HUES64 (cell line): Measurements from ENCODE around the gene GNB1L.
"Not testable (repeated sequence)": the region's sequence is repeated elsewhere in the genome, so short reads cannot be mapped to it uniquely, and the experiment has no call there.

Experiments used
- H3K27ac ChIP-seq: 2 replicates; pipeline ENCODE4 v1.7.0; 2013; ENCODE audit warnings: low read depth, low read length, inconsistent platforms
- H3K27me3 ChIP-seq: 2 replicates; pipeline ENCODE4 v1.6.1; 2013; ENCODE audit warnings: mild to moderate bottlenecking, low read length; ENCODE audit not compliant: insufficient read depth
- H3K36me3 ChIP-seq: 2 replicates; pipeline ENCODE4 v1.6.1; 2013; ENCODE audit warnings: mild to moderate bottlenecking, low read length; ENCODE audit not compliant: insufficient read depth
- H3K4me1 ChIP-seq: 2 replicates; pipeline ENCODE4 v1.6.1; 2013; ENCODE audit warnings: mild to moderate bottlenecking, low read length, moderate library complexity; ENCODE audit not compliant: insufficient read depth
- H3K4me3 ChIP-seq: 2 replicates; pipeline ENCODE4 v1.5.1; 2013; ENCODE audit warnings: mild to moderate bottlenecking, low read length, moderate library complexity
- H3K9ac ChIP-seq: 2 replicates; pipeline ENCODE4 v1.6.1; 2013; ENCODE audit warnings: mild to moderate bottlenecking, low read depth, low read length
- H3K9me3 ChIP-seq: 2 replicates; pipeline ENCODE4 v1.6.1; 2013; ENCODE audit warnings: low read depth, low read length; ENCODE audit not compliant: insufficient read depth
- WGBS: fragments of 150-250, 120-280 bp; methylation state at CpG from one replicate; pipeline ENCODE4 v1.1.7; 2013; ENCODE audit warnings: missing lambda C conversion rate; 5-methylcytosine and 5-hydroxymethylcytosine counted together

The GNB1L gene

GRCh38 chr22:19834599-19834998 lies 20.1 kb downstream of the GNB1L start:
- H3K4me3 ChIP-seq, result no peak overlapping the region
- H3K27me3 ChIP-seq, result no peaks in the 10 kb centered on the region
- H3K36me3 ChIP-seq, result no peaks in the 10 kb centered on the region
- no peak overlapping the region for H3K9ac ChIP-seq
- no peak overlapping the region for H3K27ac ChIP-seq
- H3K9me3 ChIP-seq, result no peaks in the 10 kb centered on the region
- no peaks in the 10 kb centered on the region for H3K4me1 ChIP-seq

- H3K27ac ChIP-seq, H3K4me3 ChIP-seq, H3K9ac ChIP-seq, H3K27me3 ChIP-seq, H3K36me3 ChIP-seq, H3K4me1 ChIP-seq, H3K9me3 ChIP-seq: not testable (repeated sequence)
- 85% methylated on average over 9 of the region's 9 CpGs for WGBS
Measured at GRCh38 chr22:19833327-19833726, 21.3 kb downstream of the GNB1L start.

- Histone ChIP-seq H3K9me3 (no peaks in the 10 kb centered on the region), H3K4me1 (no peaks in the 10 kb centered on the region), H3K36me3 (no peaks in the 10 kb centered on the region), H3K27ac (no peak overlapping the region), H3K4me3 (no peak overlapping the region), H3K27me3 (no peaks in the 10 kb centered on the region), H3K9ac (no peak overlapping the region)
- WGBS, result 91% methylated on average over 7 of the region's 7 CpGs
Measured at GRCh38 chr22:19832476-19833108, 22.1 kb downstream of the GNB1L start.

- not testable (repeated sequence) for H3K9ac ChIP-seq, H3K27me3 ChIP-seq, H3K9me3 ChIP-seq, H3K36me3 ChIP-seq, H3K4me1 ChIP-seq, H3K27ac ChIP-seq, H3K4me3 ChIP-seq
- 62% methylated on average over 3 of the region's 3 CpGs for WGBS
Measured at GRCh38 chr22:19831979-19832378, 22.7 kb downstream of the GNB1L start.

- H3K4me1 ChIP-seq, result no peaks in the 10 kb centered on the region
- H3K4me3 ChIP-seq, result no peak overlapping the region
- no peaks in the 10 kb centered on the region for H3K9me3 ChIP-seq
- no peaks in the 10 kb centered on the region for H3K36me3 ChIP-seq
- no peaks in the 10 kb centered on the region for H3K27me3 ChIP-seq
- 95% methylated on average over 6 of the region's 6 CpGs for WGBS
- no peak overlapping the region for H3K27ac ChIP-seq
- no peak overlapping the region for H3K9ac ChIP-seq
Measured at GRCh38 chr22:19831016-19831415, 23.7 kb downstream of the GNB1L start.

- WGBS, result 81% methylated on average over 2 of the region's 2 CpGs
Measured at GRCh38 chr22:19828035-19828401, 26.7 kb downstream of the GNB1L start.

GRCh38 chr22:19827341-19828034 lies 27.2 kb downstream of the GNB1L start:
- Histone ChIP-seq H3K27me3 (no peaks in the 10 kb centered on the region), H3K4me1 (no peaks in the 10 kb centered on the region), H3K27ac (no peak overlapping the region), H3K4me3 (no peak overlapping the region), H3K9ac (no peak overlapping the region), H3K36me3 (no peaks in the 10 kb centered on the region), H3K9me3 (no peaks in the 10 kb centered on the region)
- 83% methylated on average over 9 of the region's 10 CpGs for WGBS

More at GRCh38 chr22:19828035-19828401, 26.7 kb downstream of the GNB1L start:
- Histone ChIP-seq H3K4me1 (no peaks in the 10 kb centered on the region), H3K4me3 (no peak overlapping the region), H3K9ac (no peak overlapping the region), H3K36me3 (no peaks in the 10 kb centered on the region), H3K9me3 (no peaks in the 10 kb centered on the region), H3K27me3 (no peaks in the 10 kb centered on the region), H3K27ac (no peak overlapping the region)

GRCh38 chr22:19826619-19826950 lies 28.1 kb downstream of the GNB1L start:
- Histone ChIP-seq H3K4me1 (no peaks in the 10 kb centered on the region), H3K27ac (no peak overlapping the region), H3K4me3 (no peak overlapping the region), H3K9me3 (no peaks in the 10 kb centered on the region), H3K9ac (no peak overlapping the region), H3K27me3 (no peaks in the 10 kb centered on the region), H3K36me3 (no peaks in the 10 kb centered on the region)
- under 1% methylated on average over 2 of the region's 2 CpGs for WGBS

GRCh38 chr22:19825904-19826618 lies 28.6 kb downstream of the GNB1L start:
- H3K9ac ChIP-seq, result no peak overlapping the region
- H3K9me3 ChIP-seq, result no peaks in the 10 kb centered on the region
- no peaks in the 10 kb centered on the region for H3K36me3 ChIP-seq
- WGBS, result 91% methylated on average over 7 of the region's 7 CpGs
- H3K4me3 ChIP-seq, result no peak overlapping the region
- H3K27me3 ChIP-seq, result no peaks in the 10 kb centered on the region
- H3K27ac ChIP-seq, result no peak overlapping the region
- no peaks in the 10 kb centered on the region for H3K4me1 ChIP-seq

GRCh38 chr22:19824926-19825339 lies 29.7 kb downstream of the GNB1L start:
- WGBS, result 93% methylated on average over 8 of the region's 8 CpGs
- Histone ChIP-seq H3K9ac (no peak overlapping the region), H3K9me3 (no peaks in the 10 kb centered on the region), H3K4me1 (no peaks in the 10 kb centered on the region), H3K27ac (no peak overlapping the region), H3K36me3 (no peaks in the 10 kb centered on the region), H3K27me3 (no peaks in the 10 kb centered on the region), H3K4me3 (no peak overlapping the region)

- Histone ChIP-seq H3K36me3 (no peaks in the 10 kb centered on the region), H3K9ac (no peak overlapping the region), H3K4me1 (no peaks in the 10 kb centered on the region), H3K4me3 (no peak overlapping the region), H3K27ac (no peak overlapping the region), H3K9me3 (no peaks in the 10 kb centered on the region), H3K27me3 (no peaks in the 10 kb centered on the region)
- 95% methylated on average over 16 of the region's 16 CpGs for WGBS
Measured at GRCh38 chr22:19824212-19824925, 30.3 kb downstream of the GNB1L start.
